GM21526 (cell line): ENCODE measurements around the gene BLZF1.
"Not testable (repeated sequence)": the region's sequence is repeated elsewhere in the genome, so short reads cannot be mapped to it uniquely, and the experiment has no call there.

Experiments
- ATAC-seq: cut with Tn5 transposase; IDR thresholded peaks from one replicate; pipeline ENCODE4 v1.9.1; 2021; ENCODE audit warnings: moderate library complexity; ENCODE audit not compliant: unreplicated experiment, low FRiP score

Gene BLZF1

GRCh38 chr1:169367686-169368405 lies at the start of gene BLZF1, which contains the start of gene NME7:
Gene BLZF1 (plus strand): TSS chr1:169368195. CDS start chr1:169369523, 1,328 bp downstream.
Gene NME7 (minus strand): TSS chr1:169367797. CDS start chr1:169367710, 87 bp downstream.
- peak; percentile 98 for ATAC-seq

- no peak for ATAC-seq
Observed at GRCh38 chr1:169318536-169319244, 49.3 kb upstream of the BLZF1 start.

GRCh38 chr1:169321539-169321938 lies 46.5 kb upstream of the BLZF1 start:
- no peak for ATAC-seq

- ATAC-seq, result no peak
Observed at GRCh38 chr1:169322138-169322537, 45.9 kb upstream of the BLZF1 start.

GRCh38 chr1:169325117-169325516 lies 42.9 kb upstream of the BLZF1 start:
- ATAC-seq, result no peak

- no peak for ATAC-seq
Observed at GRCh38 chr1:169326261-169326955, 41.6 kb upstream of the BLZF1 start.

GRCh38 chr1:169326956-169327268 lies 41.1 kb upstream of the BLZF1 start:
- no peak for ATAC-seq

- ATAC-seq, result no peak
Observed at GRCh38 chr1:169327875-169328274, 40.1 kb upstream of the BLZF1 start.

GRCh38 chr1:169329383-169329782 lies 38.6 kb upstream of the BLZF1 start:
- no peak for ATAC-seq

GRCh38 chr1:169330927-169331326 lies 37.1 kb upstream of the BLZF1 start:
- ATAC-seq, result no peak

- ATAC-seq, result not testable (repeated sequence)
Observed at GRCh38 chr1:169334727-169335126, 33.3 kb upstream of the BLZF1 start.

- not testable (repeated sequence) for ATAC-seq
Observed at GRCh38 chr1:169336947-169337715, 30.9 kb upstream of the BLZF1 start.

GRCh38 chr1:169338617-169339016 lies 29.4 kb upstream of the BLZF1 start:
- ATAC-seq, result no peak

GRCh38 chr1:169339773-169340172 lies 28.2 kb upstream of the BLZF1 start:
- ATAC-seq, result no peak

- no peak for ATAC-seq
Observed at GRCh38 chr1:169340882-169341281, 27.1 kb upstream of the BLZF1 start.

- ATAC-seq, result not testable (repeated sequence)
Observed at GRCh38 chr1:169342096-169342495, 25.9 kb upstream of the BLZF1 start.

- ATAC-seq, result no peak
Observed at GRCh38 chr1:169345511-169345910, 22.5 kb upstream of the BLZF1 start.

GRCh38 chr1:169346036-169346589 lies 21.9 kb upstream of the BLZF1 start:
- no peak for ATAC-seq

- no peak for ATAC-seq
Observed at GRCh38 chr1:169347688-169348382, 20.2 kb upstream of the BLZF1 start.
